Measurements from ENCODE around the gene SLC22A12. TPM values are rescaled to one million over a fixed set of nuclear protein-coding genes. Genes with fewer than 3 reads are reported as not detected.
A peak's percentile ranks its signal among the peaks of the same experiment; 100 is the strongest.

Gene SLC22A12
- total RNA-seq, 1 donor from 2014 or later: not detected

DNA sequence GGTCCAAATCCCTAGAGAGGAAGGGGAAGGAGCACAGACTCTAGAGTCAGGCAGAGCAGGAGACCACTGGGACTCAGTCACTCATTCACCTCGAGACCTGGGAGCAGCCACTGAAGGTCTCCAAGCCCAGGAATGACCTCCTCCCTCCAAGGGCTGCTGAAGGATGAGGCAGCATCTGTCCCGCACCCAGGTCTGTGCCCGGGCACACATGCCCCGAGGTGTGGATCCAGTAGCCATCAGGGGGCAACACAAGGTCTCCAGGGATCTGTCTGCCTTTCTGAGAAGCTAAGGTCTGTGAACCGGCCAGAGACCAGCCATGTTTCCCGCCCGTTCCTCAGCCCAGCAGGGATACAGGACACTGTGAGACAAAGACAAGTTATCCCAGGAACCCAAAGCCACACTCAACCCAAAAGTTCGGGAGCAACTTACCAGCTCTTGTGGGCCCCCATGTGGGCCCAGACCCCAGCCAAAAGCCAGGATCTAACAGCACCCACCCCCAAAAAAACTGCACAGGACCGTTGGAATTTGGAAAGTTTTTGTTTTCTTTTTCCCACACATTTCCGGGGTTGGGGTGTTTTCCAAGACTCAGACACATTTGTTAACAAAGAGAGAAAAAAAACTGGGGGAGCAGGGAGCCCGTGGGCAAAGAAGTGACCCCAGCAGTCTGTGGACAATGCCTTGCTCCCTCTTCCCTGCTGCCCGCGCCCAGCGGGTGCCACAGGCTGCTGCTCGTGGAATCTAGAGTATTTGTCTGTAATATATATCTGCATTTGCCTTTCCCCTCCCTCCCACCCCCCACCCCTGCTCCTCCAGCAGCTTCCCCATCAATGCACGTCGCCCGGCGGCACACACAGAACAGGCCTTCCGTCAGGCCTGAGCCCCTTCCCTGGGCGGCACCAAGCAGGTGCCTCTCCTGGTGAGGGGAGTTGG lies 14.9 kb downstream of the SLC22A12 start:
- no peak for DNase-seq

DNA sequence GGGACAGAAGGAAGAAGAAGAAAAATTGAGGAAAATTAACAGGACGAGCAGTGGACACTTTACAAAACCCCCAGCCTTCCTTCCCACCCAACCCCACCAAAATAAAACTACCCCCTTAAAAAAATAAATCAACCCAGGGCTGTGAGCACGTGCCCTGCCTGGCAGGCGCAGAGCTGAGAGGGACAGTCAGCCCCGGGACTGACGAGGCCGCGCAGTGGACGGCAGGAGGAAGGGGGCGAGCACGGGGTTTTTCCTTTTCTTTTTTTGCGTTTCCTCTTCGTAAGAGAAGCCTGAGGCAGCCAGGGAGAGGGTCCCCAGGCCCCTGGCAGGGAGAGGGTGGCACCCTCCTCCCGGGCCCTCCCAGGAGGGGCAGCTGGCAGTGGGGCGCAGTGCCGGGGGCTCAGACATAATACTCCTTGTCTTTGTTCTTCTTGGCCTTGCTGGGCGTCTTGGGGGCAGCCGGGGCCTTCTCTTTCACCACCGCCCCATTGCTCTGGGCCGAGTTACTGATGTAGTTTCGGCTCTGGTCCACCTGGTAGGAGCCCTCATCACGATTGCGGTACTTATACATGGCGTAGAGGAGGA lies 15.9 kb downstream of the SLC22A12 start:
- no peak for DNase-seq

DNA sequence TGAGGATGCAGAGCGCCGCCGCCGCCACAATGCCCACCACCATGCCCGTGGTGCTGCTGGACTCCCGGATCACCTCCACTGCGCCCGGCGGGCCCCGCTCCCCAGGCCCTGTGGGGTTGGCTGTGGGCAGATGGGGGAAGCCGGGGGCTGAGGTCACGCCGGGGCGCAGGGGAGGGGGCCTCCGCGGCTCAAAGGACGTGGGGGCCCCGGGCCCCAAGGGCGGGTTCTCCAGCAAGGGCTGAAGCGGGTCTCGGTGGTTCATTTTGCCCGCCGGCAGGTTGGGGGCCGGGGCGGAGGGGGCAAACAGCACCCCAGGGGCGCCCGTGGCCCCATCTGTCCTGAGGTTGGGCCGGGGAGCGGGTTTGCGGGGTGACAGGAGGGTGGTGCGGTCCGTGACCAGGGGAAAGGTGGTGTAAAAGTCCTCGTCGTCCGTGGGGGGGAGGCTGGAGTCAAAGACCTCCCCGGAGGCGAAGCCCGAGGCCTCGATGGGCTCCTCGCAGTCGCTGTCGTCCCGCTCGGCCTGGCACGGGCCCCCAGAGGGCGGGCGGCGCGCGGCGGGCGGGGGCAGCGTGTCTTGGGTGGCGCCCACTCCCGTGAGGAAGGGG lies 16.5 kb downstream of the SLC22A12 start:
- no peak for DNase-seq

DNA sequence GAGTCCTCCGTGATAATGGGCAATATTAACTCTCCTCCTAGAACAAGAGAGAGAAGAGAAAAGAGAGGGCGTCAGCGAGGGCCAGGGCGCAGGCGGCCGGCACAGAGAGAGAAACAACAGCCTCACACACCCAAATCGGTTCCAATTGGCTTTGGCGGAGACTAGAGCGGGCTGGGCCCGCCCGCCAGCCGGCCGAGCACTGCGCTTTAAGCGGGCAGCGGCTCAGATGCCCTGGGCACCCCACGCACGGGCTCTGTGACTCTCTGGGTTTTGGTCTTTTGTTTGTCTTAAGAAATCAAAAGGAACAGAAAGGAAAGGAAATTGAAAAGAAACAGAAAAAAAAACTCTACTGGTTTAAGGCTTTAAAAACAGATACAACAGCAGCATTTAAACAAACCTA lies 17.0 kb downstream of the SLC22A12 start:
- peak; percentile 55 for DNase-seq

DNA sequence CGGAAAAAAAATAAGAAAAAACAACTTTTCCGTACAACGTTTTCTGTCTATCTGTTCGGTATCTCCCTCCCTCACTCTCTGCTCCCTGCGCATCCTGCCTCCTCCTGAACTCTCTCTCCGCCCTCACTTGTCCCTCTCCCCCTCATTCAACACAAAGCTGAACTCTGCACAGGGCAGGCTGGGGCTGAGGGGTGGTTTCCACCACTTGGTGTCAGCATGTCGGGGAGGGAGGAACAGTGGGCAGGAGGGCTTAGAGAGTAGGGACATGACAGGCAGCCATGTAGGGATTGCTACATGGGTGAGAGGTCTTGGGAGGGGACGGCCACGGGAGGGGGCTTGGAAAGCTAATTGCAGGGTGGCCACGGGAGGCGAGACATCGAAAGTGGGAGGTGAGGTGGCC lies 17.6 kb downstream of the SLC22A12 start:
- DNase-seq: no peak

DNA sequence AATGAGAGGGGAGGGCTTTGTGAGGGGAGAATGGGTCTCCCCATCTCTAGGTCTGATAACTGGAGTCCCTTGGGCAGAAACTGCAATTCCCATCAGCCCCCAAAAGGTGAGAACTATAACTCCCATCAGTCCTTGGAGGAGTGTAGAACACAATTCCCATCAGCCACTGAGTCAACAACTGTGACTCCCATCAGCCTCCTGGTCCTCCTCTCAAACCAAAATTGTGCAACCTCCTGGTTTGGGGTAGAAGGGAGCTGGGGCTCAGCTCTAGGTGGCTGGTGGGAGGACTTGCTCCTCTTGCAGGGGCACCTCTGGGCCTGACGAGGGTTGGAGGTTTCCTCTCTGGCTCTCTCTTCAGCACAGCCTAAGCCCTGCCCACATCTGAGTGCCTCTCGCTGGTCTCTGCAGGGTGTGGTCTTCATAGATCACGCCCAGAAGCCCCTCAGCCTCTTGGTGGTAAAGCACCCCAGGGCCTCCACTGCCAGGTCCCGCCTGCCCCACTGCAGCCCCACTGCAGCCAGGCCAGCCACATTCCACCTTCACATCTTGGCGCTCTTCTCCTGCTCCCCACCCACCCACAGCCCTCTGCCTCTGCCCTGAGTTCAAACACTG lies 18.5 kb downstream of the SLC22A12 start:
- no peak for DNase-seq

DNA sequence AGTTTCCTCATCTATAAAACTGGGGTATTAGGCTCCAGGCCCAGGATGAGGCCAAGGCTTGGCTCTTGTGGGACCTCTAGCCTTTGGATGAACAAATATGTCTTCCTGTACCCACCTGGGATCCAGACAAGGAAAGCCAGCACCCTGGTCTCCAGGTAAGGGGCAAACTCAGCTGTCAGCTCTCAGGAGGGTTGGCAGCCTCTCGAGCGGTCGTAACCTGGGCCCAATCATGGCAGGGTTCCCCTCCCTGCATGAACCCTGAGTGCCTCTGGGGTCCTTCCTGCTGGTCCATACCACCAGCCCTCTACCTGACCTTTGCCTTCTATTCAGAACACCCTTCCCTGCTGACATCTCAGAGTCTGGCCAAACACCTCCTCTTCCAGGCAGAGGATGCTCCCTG lies 19.6 kb downstream of the SLC22A12 start:
- no peak for DNase-seq

DNA sequence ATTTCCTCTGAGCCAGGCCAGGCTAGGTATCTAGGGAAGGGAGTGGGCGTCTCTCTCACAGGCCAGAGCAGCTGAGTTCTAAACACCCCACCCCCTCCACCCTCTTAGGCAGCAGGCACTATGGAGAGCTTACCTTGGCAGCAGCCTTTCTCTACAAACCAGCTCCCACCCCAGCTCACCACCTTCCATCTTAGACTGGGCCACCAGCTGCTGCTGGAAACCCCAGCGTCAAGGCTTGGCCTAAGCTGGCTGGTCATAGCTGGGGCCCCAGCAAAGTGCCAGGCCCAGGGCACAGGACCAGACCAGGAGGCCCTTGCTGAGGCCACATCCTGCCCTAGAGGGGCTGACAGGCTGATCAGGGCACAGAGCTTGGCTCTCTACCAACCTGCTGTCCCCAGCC lies 20.2 kb downstream of the SLC22A12 start:
- no peak for DNase-seq

DNA sequence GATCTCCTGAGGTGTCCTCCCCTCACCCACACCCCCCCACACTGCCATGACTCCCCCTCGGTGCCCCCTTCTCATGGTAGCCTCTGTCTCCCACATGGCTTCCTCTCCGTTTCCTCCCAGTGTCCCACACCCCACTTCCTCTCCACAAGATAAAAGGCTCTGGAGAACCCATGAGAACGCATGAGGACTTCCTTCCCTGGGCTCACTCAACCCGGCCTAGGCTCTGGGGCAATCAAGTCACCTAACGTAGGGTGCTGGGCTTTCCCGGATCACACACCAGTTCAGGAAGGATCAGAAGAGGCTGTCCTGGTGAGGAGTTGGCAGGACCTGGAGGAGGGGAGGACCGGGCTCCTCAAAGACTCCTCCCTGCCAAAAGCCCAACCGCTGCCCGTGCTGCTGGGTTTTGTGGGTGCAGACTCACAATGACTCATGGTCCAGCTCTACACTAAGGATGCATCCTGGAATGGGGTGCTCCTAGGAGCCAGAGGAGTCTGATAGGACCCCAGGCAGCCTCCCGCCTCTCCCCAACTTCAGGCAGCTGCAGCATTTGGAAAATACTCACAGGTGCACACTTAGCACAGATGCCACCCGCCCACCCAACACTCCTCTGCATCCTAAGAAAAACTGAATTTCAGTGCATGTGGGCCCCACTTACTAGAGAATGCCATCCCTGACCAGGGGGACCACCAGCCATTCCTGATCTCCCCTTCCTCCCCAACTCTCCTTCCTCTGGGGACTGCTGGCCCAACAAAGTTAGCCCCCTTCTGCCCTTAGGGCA lies 21.0 kb downstream of the SLC22A12 start:
- no peak for DNase-seq

DNA sequence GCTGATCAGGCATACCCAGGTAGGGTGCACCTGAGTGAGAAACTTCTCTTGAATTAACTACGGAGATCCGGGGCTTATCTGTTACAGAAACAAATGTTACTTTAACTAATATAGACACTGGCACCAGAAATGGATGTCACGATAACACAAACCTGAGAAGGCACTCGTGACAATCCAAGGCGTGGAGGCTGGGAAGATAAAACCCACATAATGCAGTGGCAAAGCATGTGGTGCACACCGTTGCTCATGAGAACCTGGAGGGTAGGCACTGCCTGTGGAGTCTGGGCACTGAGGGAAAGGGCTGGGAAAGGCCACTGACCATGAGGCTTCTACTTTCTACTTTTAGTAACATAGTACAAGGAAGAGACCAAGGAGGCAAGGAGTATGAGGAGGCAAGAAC lies 22.6 kb downstream of the SLC22A12 start:
- no peak for DNase-seq

DNA sequence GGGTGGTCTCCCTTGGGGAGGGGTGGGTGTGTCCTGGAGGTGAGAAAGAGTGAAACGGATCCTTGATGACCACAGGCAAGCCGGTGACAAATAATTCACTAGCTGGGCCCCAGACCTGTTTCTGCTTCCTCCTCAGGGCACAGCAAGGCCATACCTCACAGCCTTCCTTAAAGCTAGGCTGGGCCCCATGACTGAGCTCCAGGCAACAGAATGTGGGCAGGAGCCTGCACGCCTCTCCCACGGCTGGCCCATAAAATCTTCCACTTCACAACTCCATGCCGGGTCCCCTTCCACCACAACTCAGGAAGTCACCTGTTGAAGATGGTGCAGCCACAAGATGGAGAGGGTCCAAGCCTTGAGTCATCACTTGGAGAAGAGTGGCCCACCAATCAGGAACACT lies 23.9 kb downstream of the SLC22A12 start:
- no peak for DNase-seq

DNA sequence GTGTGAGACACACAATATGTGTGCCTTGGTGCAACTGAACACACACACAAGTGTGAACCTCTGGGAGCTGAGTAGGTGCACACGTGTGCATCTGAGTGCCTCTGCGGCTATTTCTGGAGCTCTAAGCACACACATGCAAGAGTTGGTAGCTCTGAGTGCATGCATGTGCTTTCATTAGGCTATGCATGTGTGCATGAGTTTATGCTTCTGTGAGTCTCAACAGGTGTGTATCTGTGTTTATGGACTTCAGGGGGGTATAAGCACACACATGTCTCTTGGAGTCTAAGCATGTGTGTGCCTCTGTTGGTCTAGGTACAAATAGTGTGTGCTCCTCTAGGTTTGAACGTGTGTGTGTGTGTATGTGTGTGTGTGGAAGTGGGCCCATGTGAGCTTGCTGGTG lies 25.8 kb downstream of the SLC22A12 start:
- DNase-seq: no peak

DNA sequence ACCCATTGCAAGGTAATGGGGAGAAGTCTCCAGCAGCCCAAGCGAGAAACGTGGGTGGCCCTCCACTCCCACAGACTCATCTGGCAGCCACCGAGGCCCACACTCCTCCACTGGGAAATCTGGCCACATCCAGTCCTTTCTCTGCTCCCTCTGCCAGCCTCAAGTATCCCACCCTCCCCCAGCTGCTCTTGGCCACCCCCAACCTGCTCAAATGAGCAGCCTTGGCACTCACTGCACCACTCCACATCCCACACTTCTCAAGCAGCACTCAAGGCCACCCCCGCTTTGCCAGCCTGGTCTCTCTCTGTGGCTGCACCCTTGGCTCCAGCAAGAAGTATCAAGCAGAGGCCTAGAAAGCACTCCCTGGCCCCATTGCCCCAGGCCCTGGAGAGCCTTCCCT lies 28.2 kb downstream of the SLC22A12 start:
- no peak for DNase-seq

DNA sequence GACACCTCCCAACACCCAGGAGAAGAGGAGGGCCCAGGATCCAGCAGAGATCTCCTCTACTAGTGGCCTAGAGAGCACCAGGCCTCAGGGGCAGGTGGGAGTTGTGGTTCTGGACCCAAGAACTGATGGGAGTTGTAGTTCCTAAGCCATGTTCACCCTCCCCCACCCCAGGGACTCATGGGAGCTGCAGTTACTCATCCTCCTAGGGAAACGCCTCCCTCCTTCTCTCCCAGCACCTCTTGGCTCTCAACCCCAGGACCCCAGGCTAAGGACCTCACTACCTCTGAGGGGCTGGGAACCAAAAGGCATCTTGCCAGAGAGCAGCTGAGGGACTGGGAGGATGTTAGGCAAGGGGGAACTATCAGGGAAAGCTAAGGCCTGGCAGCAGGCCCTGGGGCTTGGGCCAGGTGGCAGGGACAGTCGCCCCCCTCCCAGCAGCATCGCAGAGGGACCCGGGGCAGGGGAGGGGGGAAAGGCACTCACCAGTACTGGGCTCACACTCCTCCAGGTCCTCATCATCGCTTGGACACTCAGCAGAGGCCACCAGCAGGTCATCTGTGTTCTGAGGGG lies 28.9 kb downstream of the SLC22A12 start:
- peak; percentile 77 for DNase-seq

DNA sequence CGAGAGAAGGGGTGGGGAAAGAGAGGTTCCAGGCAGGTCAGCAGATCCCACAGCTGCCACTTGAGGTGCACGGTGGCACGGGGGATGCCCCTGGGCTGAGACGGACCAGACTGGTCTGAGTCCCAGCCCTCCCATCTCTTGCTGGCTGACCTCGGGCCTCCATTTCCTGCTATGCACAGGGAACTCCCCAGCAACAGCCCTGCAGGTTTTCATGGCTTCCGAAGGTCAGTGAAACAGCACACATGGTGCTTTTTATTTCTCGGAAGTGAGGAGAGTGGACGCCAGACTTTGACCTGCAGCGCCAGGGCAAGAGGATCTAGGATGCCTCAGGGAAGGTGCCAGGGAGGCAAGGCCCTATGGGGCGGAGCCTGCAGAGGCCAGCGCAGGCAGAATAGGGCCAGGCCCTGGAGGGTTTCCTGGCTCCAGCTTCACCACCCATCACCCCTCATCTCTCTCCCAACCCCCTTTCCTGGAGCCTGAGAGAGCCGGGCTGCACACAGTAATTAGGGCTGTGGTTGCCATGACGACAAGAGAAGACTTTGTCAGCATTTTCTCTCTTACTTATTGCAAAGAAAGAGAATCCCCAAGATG lies 29.5 kb downstream of the SLC22A12 start:
- DNase-seq: peak; percentile 85

DNA sequence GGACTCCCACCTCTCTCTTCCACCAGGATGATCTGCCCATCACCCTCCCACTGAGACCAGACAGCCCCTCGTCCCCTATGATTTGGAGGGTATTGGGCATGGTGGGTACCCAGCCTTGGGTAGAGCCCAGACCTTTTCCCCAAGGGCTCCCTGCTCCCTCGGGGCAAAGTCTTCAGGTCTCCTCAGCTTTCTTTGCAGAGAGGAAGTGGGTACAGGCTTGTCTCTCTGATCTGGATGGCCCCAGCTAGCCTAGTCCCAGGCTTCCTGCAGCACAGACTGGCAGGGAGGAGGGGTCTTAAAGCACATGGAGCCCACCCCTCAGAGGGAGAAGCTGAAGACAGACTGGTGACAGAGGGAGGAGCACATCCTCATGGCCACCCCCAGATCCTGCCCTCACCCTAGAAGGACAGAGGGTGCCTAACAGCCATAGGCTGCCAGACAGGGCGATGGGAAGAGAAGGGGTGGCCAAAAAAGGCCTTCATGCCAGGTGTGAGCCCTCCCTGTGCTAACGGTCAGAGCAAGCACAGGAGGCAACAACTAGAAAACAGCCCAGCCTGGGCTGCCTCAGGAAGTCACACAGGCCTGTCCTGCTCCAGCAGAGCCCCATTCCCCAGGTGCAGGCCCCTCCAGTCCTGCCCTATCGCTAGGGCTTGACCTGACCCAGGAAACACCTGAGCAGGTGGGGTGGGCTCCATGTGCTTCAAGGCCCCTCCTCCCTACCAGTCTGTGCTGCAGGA lies 30.4 kb downstream of the SLC22A12 start:
- no peak for DNase-seq

DNA sequence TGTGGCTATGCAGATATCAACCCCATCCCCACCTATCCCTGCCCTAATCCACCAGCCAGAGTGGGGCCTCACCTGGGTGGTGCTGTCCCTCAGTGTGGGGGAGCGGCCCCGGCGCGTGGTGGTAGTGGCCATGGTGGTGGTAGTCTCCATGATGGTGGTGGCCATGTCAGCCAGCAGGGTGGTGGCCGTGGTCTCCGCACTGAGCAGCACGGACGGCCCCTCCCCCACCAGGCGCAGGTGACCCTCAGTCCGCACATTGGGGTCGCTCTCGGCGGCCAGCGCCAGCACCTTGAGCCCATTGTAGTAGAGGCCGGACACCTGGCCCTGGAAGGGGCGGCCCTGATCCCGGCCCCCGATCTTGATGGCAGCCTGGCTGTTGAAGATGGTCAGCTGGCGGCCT lies 31.7 kb downstream of the SLC22A12 start:
- DNase-seq: no peak

DNA sequence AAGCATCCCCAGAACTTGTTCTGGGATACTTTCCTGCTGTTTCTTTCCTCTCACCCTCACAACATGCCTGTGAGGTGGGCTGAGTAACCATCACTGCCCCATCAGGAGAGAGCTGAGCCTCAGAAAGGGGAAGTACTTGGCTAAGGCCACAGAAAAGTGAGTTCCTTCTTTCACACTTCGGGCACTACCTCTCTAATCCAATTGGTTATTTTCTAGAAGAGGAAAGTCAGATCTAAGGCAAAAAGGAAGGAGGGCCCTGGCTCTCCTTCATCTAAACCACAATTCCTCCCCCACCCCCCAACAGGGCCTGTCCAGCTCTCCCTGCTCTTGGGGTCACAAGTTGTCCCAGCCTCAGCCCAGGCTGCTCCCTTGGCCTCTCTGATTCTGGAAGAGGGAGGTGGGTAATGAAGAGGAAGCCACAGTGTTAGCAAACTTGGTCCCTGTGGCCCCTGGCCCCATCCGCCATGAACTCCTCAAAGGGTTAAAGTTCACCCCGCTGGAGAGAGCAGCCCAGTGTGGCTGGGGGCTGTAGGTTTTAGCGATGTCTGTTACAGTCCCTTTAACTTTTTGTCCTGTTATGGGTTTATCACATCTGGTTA lies 34.0 kb downstream of the SLC22A12 start:
- no peak for DNase-seq

DNA sequence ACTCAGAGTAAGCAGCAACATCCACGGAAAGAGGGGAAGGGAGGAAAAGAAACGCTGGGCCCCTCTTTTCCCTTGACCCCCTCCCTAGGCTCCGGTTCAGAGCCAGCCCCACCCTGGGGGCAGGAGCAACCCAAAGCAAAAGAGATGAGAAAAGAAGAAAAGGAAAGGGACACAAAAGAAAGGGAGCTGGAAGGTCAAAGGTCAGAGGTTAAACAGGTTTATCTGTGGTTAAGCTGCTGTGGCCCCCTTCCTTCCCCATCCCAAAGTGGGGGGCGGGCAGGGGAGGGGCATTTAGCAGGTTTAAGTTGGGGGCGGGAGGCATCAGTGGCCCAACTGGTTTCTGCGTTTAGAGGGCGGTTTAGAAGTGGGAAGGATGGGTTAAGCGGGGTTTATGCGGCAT lies 35.6 kb downstream of the SLC22A12 start:
- DNase-seq: no peak

DNA sequence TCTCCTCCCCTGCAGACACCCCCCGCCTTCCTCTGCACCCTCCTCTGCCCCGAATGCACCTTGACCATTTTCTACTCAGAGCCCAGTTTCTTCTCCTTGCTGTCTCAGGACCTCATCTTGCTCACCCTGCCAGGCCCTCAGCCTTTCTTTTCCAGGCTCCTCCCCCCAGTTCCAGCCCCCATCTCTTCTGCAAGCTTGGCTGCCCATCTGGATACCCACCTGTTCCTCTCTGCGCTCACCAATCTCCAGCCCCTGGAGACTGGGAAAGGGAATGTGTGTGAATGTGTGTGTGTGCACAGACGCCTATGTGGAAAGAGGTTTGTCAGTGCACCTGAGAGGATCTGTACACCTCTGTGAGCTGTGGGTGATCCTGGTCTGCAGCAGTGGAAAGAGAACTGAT lies 36.4 kb downstream of the SLC22A12 start:
- no peak for DNase-seq

All from tongue (tissue), 2 donors.